HG02588 (cell line): ENCODE data around the gene NR2C2.

Source experiments
- ATAC-seq: cut with Tn5 transposase; IDR thresholded peaks from one replicate; pipeline ENCODE4 v1.9.1; 2021; ENCODE audit warnings: mild to moderate bottlenecking, moderate library complexity; ENCODE audit not compliant: unreplicated experiment

NR2C2 gene

GRCh38 chr3:15096046-15096445 is 148.7 kb downstream of the NR2C2 start:
- ATAC-seq, result no peak

- no peak for ATAC-seq
Measured at GRCh38 chr3:15097891-15098290, 150.5 kb downstream of the NR2C2 start.
